Pulmonary artery endothelial cell (primary cell): ENCODE data around the gene RERE. TPM values are rescaled to one million over a fixed set of nuclear protein-coding genes. Genes with fewer than 3 reads are reported as not detected.

Experiments
- DNase-seq: peaks from one replicate; pipeline ENCODE4 v3.0.0-alpha.2; 2011; ENCODE audit warnings: low read depth, low spot score
- total RNA-seq: library from RNA; depleted of rRNA; stranded (reverse); fragments of >200 nt; gene quantifications from 2 replicates; pipeline ENCODE4 v1.2.3, GENCODE V29; 2014

The RERE gene
- total RNA-seq, 1 donor from 2014 or later, result 60.7 TPM

DNA sequence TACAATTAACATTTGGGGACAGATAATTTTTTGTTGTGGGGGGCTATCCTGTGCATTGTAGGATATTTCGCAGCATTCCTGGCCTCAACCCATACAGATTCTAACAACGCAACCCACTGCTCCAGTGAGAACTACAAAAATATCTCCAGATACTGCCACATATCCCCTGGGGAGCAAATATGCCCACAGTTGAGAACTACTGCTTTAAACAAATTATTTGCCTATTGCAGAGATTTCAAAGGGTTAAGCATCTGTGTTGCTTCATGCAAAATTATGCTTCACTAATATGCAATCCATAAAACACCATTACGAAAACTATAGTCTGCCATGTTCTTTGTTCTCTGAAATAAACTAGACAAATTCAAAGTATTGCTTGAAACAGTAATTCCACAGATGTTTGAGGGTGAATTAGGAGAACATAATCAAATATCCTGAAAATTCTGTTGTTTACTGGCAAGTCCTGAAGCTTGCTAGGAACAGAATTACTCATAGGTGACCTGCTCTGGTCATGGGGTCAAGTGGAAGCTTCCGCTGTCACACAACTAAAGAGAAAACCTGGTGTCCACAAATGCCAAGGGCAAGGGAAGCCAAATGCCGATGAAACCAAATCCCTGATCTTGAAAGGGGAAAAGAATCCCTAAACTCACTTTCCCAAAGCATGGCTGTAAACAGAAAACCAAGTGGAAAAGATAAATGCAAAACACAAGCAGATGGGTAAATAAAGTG, 149.4 kb downstream of the RERE start:
- DNase-seq, result no peak

- DNase-seq, result peak; percentile 51
These were observed 150.9 kb downstream of the RERE start for GRCh38 chr1:8666389-8667167.

GRCh38 chr1:8665833-8666232, 151.6 kb downstream of the RERE start:
- no peak for DNase-seq

DNA sequence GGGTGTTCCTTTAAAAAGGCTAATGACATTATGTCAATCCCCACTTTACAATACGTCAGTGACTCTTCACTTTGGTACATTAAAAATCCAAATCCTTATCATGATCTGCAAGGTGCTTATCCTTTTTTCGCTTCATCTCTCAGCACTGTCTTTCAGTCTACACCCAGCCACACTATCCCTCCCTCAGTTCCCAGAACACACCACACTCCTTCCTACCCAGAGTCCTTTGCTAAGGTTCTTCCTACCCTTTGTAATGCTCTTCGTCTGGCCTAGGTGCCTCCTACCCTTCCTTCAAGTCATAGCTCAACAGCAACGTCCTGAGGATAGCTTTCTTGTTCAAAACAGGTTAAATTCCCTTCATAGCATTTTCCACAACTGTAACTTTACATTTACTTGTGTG, 152.6 kb downstream of the RERE start:
- DNase-seq, result no peak

DNA sequence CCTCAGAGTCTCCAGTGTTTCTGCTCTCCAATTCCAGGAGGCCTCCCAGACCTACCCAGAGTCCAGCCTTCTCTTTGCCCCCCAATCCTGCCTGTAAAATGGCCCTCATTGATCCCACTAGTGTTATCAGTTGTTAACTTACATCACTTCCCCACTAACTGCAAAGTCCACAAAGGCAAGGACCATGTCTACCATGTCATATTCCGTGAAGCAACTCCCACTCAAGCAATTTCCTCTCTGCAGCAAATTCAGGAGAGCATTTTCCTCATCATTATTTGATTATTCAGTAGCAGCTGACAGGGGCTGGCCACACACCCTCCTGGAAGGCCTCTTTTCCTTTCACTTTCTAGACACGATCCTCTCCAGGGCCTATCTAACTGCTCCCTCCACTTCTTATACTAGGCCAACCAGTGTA, 153.5 kb downstream of the RERE start:
- no peak for DNase-seq

- no peak for DNase-seq
These were observed 154.2 kb downstream of the RERE start for GRCh38 chr1:8663090-8663802.

GRCh38 chr1:8662380-8663072, 154.9 kb downstream of the RERE start:
- DNase-seq, result no peak

- no peak for DNase-seq
These were observed 156.0 kb downstream of the RERE start for GRCh38 chr1:8661185-8662110.

GRCh38 chr1:8660411-8660828, 157.0 kb downstream of the RERE start:
- peak; percentile 61 for DNase-seq

GRCh38 chr1:8659593-8659992, 157.8 kb downstream of the RERE start:
- DNase-seq, result no peak

- DNase-seq, result no peak
These were observed 163.6 kb downstream of the RERE start for GRCh38 chr1:8653878-8654277.

GRCh38 chr1:8652467-8653046, 164.9 kb downstream of the RERE start:
- DNase-seq, result no peak

DNA sequence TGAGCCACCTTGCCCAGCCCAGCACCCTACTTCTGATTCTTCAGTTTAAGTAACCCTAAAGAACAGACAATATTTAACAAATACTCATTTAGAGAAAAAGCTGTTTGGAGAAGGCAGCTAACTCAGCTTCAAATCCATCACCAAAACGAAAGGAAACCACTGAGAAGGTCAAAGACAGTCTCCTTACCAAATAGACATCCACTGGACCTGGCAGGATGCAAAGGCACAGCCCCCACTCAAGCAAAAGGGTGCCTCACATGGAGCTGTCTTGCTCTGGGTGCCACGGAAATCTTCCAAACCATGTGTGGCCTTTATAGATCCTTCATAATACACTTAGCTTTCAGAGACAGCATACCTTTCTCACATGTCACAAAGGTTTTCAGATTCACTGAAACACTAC, 165.5 kb downstream of the RERE start:
- DNase-seq, result no peak

DNA sequence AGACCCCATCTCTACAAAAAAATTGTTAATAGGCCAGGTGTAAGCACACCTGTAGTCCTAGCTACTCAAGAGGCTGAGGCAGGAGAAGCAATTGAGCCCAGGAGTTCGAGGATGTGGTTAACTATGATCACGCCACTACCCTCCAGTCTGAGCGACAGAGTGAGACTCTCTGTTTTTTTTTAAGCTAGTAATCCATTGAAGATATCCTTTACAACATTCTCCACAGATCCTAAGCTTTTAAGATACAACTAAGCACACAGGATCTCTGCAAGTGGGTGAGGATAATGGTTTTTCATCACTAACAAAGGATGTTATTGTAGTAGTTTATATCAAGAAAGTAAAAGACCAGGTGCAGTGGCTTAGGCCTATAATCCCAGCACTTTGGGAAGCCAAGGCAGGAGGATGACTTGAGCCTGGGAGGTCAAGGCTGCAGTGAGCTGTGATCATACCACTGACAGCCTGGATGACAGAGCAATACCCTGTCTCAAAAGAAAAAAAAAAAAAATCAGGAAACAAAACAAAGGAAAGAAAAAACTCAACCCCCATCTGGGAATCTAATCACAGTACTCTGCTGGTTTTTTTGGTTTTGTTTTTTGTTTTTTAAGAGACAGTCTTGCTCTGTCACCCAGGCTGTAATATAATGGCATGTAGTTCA, 166.1 kb downstream of the RERE start:
- no peak for DNase-seq

DNA sequence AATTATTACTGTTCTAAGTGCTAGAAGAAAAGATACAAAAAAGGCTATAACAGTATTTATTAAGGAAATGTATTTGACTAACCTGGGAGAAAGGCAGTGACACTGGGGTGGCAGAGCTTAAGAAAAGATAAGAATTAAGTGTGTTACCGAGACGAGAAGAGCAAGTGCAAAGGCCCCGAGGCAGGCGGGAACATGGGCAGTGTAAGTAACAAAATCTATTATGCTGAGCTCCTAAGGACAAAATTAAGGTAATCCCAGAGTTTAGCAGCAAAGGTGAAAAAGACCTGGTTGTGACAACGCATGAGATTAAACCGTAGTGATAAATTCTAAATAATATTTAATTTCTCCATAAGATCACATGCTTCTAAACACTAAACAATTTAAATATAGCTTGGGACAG, 167.6 kb downstream of the RERE start:
- no peak for DNase-seq

DNA sequence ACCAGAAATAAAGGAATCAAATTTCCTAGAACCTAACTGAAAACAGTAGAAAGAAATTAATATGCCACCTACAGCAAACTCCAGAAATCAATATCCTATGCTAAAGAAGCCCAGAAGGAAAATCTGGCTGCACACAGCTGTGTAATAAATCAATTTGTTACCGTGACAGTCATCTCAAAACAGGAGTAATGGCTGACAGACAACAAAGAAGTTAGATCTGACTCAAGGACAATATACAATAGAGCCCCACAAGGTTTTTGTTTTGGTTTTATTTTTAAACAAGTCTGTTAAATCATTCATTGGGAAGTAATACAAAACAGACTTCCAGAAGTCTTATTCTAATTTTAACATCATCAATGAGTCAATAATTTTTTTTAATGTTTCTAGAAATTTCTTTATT, 168.4 kb downstream of the RERE start:
- peak; percentile 27 for DNase-seq

DNA sequence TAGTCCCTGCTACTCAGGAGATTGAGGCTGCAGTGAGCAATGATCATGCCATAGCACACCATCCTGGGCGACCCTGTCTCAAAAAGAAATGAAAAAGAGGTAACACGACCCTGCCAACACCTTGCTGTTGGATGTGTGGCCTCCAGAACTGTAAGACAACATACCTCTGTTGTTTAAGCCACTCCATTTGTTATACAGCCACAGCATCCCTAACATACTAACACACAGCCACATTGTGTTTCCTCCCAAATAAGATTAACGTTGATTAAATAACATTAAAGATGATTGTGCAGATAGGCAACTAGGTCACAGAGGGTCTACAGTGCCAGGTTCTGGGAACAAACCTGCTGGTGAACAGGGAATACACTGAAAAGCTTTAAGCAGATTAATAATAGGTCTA, 170.4 kb downstream of the RERE start:
- DNase-seq, result no peak

DNA sequence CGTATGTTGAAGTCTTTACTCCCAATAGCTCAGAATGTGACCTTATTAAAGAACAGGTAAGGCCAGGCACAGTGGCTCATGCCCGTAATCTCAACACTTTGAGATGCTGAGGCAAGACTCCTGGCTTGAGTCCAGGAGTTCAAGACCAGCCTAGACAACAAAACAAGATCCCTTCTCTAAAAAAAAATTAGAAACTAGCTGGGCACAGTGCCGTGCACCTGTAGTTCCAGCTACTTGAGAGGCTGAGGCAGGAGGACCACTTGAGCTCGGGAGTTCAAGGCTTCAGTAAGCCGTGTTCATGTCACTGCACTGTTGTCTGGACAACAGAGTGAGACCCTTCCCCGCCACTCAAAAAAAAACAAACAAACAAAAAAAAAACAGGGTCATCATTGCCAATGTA, 171.3 kb downstream of the RERE start:
- DNase-seq, result no peak
